Activated CD4-positive, alpha-beta T cell treated with anti-CD3 and anti-CD28 coated beads, Interleukin-2, amount 10 ng/mL, durations not matched to agents 7 days and 5 days (primary cell): Measurements from ENCODE around the gene SURF2. TPM values are rescaled to one million over a fixed set of nuclear protein-coding genes. Genes with fewer than 3 reads are reported as not detected.
A peak's percentile ranks its signal among the peaks of the same experiment; 100 is the strongest.
"Not testable (repeated sequence)": the region's sequence is repeated elsewhere in the genome, so short reads cannot be mapped to it uniquely, and the experiment has no call there.

Experiments used
- CTCF ChIA-PET: fragments of 350-600 bp; sonication (Branson Sonifier 250); formaldehyde crosslinking; loops from one replicate; lab custom pipeline; 2021; ENCODE audit warnings: antibody characterized with exemption; lab: Charles Lee
- POLR2A ChIA-PET: fragments of 350-600 bp; sonication (Branson Sonifier 250); formaldehyde crosslinking; loops from one replicate; lab custom pipeline; 2021; ENCODE audit warnings: antibody characterized with exemption; lab: Charles Lee
- DNase-seq: peaks from one replicate; pipeline ENCODE4 v3.0.0-alpha.2; 2020
- H3K27ac Mint-ChIP-seq: one replicate; pipeline ENCODE4 v1.8.0; 2021; ENCODE audit warnings: mild to moderate bottlenecking, moderate library complexity, mixed read lengths
- H3K27me3 Mint-ChIP-seq: one replicate; pipeline ENCODE4 v1.8.0; 2021; ENCODE audit warnings: mixed read lengths
- H3K36me3 Mint-ChIP-seq: one replicate; pipeline ENCODE4 v1.8.0; 2021; ENCODE audit warnings: low read depth, mixed read lengths
- H3K4me1 Mint-ChIP-seq: one replicate; pipeline ENCODE4 v1.8.0; 2021; ENCODE audit warnings: mixed read lengths
- H3K4me3 Mint-ChIP-seq: one replicate; pipeline ENCODE4 v1.8.0; 2021; ENCODE audit warnings: mild to moderate bottlenecking, moderate library complexity, mixed read lengths
- H3K9me3 Mint-ChIP-seq: one replicate; pipeline ENCODE4 v1.8.0; 2021; ENCODE audit warnings: mixed read lengths
- total RNA-seq, 2 experiments: library from RNA; stranded (reverse); gene quantifications; one replicate each; pipeline ENCODE4 v1.2.3, GENCODE V29; 2021

The SURF2 gene
- total RNA-seq, 2 experiments from 2014 or later = 14.8 to 16.0 TPM

- H3K27me3 Mint-ChIP-seq, H3K4me3 Mint-ChIP-seq, H3K9me3 Mint-ChIP-seq, POLR2A ChIA-PET, H3K27ac Mint-ChIP-seq: not testable (repeated sequence)
- peak; percentile 4 for DNase-seq
- CTCF ChIA-PET = interaction anchor here (0.8 to 2.0 kb wide), 4 partner anchors 9 to 143 kb away, joined by 3 to 9 read pairs (median 3); no protein-coding TSS in a partner anchor
- peaks cover 30% of the 10 kb centered on the region for H3K36me3 Mint-ChIP-seq
- peaks cover 12% of the 10 kb centered on the region for H3K4me1 Mint-ChIP-seq
Measured at GRCh38 chr9:133329306-133330156, 26.8 kb upstream of the SURF2 start.

DNA sequence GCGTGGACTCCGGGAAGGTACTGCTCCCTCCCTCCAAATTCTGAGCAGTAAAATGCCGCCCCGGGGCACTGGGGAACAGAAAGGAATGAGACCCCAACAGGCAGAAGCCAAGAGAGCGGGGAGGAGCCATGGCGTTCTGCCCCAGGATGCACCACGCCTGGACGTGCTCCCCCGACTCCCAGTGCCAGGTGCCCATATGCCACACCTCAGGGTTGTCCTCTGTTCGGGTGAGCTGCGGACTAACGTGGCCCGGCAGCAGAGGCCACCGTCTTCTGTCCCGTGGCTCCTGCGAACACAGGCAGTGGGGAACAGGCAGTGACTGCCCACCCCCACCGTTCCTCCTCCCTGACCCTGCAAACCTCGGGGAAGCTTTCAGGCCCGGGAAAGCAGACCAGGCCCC lies 25.1 kb upstream of the SURF2 start:
- Mint-ChIP-seq H3K27ac (no peak overlapping the region), H3K4me1 (peaks cover 25% of the 10 kb centered on the region), H3K4me3 (no peak overlapping the region), H3K9me3 (no peaks in the 10 kb centered on the region), H3K36me3 (peaks cover 37% of the 10 kb centered on the region), H3K27me3 (no peaks in the 10 kb centered on the region)
- ChIA-PET CTCF (interaction anchor here (1.1 to 2.0 kb wide), 3 partner anchors 11 to 145 kb away, joined by 3 to 9 read pairs (median 6); no protein-coding TSS in a partner anchor), POLR2A (no interaction called here)
- DNase-seq = peak; percentile 3

GRCh38 chr9:133331641-133332380 lies 24.5 kb upstream of the SURF2 start:
- POLR2A ChIA-PET = interaction anchor here (0.6 to 0.8 kb wide), 2 partner anchors 16 to 180 kb away, joined by 3 to 4 read pairs; partner anchors contain the start of genes MED22 and RPL7A
- Mint-ChIP-seq H3K9me3 (no peaks in the 10 kb centered on the region), H3K36me3 (peaks cover 38% of the 10 kb centered on the region), H3K4me1 (peaks cover 31% of the 10 kb centered on the region), H3K27ac (no peak overlapping the region), H3K4me3 (no peak overlapping the region), H3K27me3 (no peaks in the 10 kb centered on the region)
- CTCF ChIA-PET = interaction anchor here (0.9 to 1.3 kb wide), 2 partner anchors 10 to 143 kb away, joined by 3 to 4 read pairs; no protein-coding TSS in a partner anchor
- DNase-seq = peak; percentile 5

DNA sequence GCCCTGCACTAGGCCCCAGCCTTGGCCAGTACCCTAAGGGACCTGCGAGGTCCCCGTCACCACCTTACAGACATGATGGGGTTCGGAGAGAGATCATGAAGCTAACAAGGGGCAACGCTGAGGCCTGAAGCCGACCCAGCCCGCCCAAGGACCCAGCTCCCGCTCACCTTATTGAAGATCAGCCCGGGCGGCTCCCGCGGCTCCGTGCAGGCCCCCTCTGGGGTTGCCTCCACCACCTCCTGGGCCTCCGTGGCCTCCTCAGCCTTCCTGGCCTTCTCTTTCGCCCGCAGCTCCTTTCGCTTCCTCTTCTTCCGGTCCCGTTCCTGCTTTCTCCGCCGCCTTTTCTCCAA lies 24.0 kb upstream of the SURF2 start:
- H3K27me3 Mint-ChIP-seq = no peaks in the 10 kb centered on the region
- CTCF ChIA-PET = interaction anchor here (0.9 to 1.3 kb wide), 2 partner anchors 9 to 144 kb away, joined by 3 to 4 read pairs; no protein-coding TSS in a partner anchor
- H3K9me3 Mint-ChIP-seq = no peaks in the 10 kb centered on the region
- POLR2A ChIA-PET = interaction anchor here (0.8 kb wide), 1 partner anchor 16 kb away, joined by 3 read pairs; the partner anchor contains the start of genes MED22 and RPL7A
- peaks cover 35% of the 10 kb centered on the region for H3K4me1 Mint-ChIP-seq
- peak; percentile 3 for DNase-seq
- no peak overlapping the region for H3K4me3 Mint-ChIP-seq
- peaks cover 38% of the 10 kb centered on the region for H3K36me3 Mint-ChIP-seq
- no peak overlapping the region for H3K27ac Mint-ChIP-seq

- ChIA-PET CTCF (interaction anchor here (1.3 kb wide), 1 partner anchor 9 kb away, joined by 3 read pairs; no protein-coding TSS in a partner anchor), POLR2A (no interaction called here)
- Mint-ChIP-seq H3K27ac (no peak overlapping the region), H3K36me3 (peaks cover 41% of the 10 kb centered on the region), H3K4me3 (no peak overlapping the region), H3K27me3 (no peaks in the 10 kb centered on the region), H3K4me1 (peaks cover 38% of the 10 kb centered on the region), H3K9me3 (no peaks in the 10 kb centered on the region)
- no peak for DNase-seq
Measured at GRCh38 chr9:133333011-133333410, 23.3 kb upstream of the SURF2 start.

DNA sequence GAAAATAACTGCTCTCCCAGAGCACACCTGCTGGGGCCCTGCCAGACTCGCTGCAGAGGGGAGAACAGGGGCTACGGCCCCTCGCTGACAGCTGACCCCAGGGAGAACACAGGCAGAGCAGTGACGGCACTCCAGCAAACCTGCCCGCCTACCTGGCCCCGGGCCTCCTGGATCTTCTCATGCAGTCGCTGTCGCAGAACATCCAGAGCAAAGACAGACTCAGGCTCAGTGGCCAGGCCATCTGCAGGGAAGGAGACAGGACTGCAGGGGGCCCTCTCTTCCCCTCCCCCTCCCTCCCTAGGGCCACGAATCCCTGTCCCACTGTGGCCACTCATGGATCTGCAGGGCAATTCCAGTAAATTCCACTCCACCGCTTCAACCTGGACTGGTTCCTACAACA lies 22.8 kb upstream of the SURF2 start:
- H3K27me3 Mint-ChIP-seq = no peaks in the 10 kb centered on the region

GRCh38 chr9:133334161-133334560 lies 22.2 kb upstream of the SURF2 start:
- ChIA-PET POLR2A (interaction anchor here (0.7 kb wide), 1 partner anchor 43 kb away, joined by 5 read pairs; no protein-coding TSS in a partner anchor), CTCF (interaction anchor here (1.0 to 1.5 kb wide), 2 partner anchors 47 to 147 kb away, joined by 3 to 4 read pairs; no protein-coding TSS in a partner anchor)
- Mint-ChIP-seq H3K27me3 (no peaks in the 10 kb centered on the region), H3K9me3 (no peaks in the 10 kb centered on the region), H3K27ac (no peak overlapping the region), H3K4me3 (peak overlapping the region; percentile 93), H3K36me3 (peaks cover 45% of the 10 kb centered on the region), H3K4me1 (peaks cover 39% of the 10 kb centered on the region)
- peak; percentile 5 for DNase-seq

More for the DNA sequence above, 22.8 kb upstream of the SURF2 start:
- Mint-ChIP-seq H3K4me3 (no peak overlapping the region), H3K27ac (no peak overlapping the region), H3K4me1 (peaks cover 39% of the 10 kb centered on the region), H3K9me3 (no peaks in the 10 kb centered on the region), H3K36me3 (peaks cover 41% of the 10 kb centered on the region)
- POLR2A ChIA-PET = no interaction called here
- DNase-seq = peak; percentile 5
- CTCF ChIA-PET = interaction anchor here (1.0 to 1.5 kb wide), 2 partner anchors 47 to 147 kb away, joined by 3 to 4 read pairs; no protein-coding TSS in a partner anchor

- not testable (repeated sequence) for H3K27me3 Mint-ChIP-seq, DNase-seq, H3K9me3 Mint-ChIP-seq
- Mint-ChIP-seq H3K4me1 (peaks cover 45% of the 10 kb centered on the region), H3K27ac (peak overlapping the region; percentile 94), H3K36me3 (peaks cover 47% of the 10 kb centered on the region), H3K4me3 (peak overlapping the region; percentile 93)
- CTCF ChIA-PET = interaction anchor here (0.6 to 1.5 kb wide), 6 partner anchors 46 to 381 kb away, joined by 3 to 4 read pairs (median 4); no protein-coding TSS in a partner anchor
- POLR2A ChIA-PET = interaction anchor here (0.7 kb wide), 1 partner anchor 42 kb away, joined by 5 read pairs; no protein-coding TSS in a partner anchor
Measured at GRCh38 chr9:133334888-133335287, 21.5 kb upstream of the SURF2 start.

- H3K27me3 Mint-ChIP-seq = no peaks in the 10 kb centered on the region
- no peaks in the 10 kb centered on the region for H3K9me3 Mint-ChIP-seq
- ChIA-PET POLR2A (interaction anchor here (0.6 kb wide), 1 partner anchor 152 kb away, joined by 4 read pairs; no protein-coding TSS in a partner anchor), CTCF (interaction anchor here (1.0 kb wide), 1 partner anchor 192 kb away, joined by 4 read pairs; no protein-coding TSS in a partner anchor)
- peaks cover 50% of the 10 kb centered on the region for H3K36me3 Mint-ChIP-seq
- H3K4me3 Mint-ChIP-seq = peak within 1 kb of the TSS; percentile 93
- DNase-seq = peak; percentile 93
- H3K27ac Mint-ChIP-seq = peak within 1 kb of the TSS; percentile 94
- H3K4me1 Mint-ChIP-seq = peaks cover 53% of the 10 kb centered on the region
Measured at GRCh38 chr9:133335924-133336811, 20.2 kb upstream of the SURF2 start, which contains the start of gene SURF6. Gene SURF6, minus strand, starts transcription at chr9:133336188. Its CDS starts 56 bp downstream, at chr9:133336132.

DNA sequence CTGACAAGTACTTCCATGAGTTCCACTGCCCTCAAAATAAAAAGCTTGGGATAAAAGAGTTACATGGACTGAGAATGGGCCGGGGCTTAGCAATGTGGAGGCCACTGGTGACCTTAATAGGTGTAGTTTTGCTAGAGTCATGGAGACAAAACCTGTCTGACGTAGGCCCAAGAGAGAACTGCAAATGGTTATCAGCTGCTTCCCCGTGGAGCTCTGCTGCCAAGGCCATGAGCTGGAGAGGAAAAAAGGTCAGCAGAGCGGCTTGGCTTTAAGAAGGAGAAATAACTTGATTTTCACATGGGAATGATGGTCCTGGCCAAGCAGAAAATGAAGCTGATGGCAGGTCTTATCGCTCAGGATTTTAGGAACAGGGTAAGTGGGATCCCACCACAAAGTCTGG lies 16.7 kb upstream of the SURF2 start:
- Mint-ChIP-seq H3K9me3 (no peaks in the 10 kb centered on the region), H3K27ac (peak overlapping the region; percentile 78), H3K4me3 (no peak overlapping the region), H3K36me3 (peaks cover 38% of the 10 kb centered on the region), H3K27me3 (no peaks in the 10 kb centered on the region), H3K4me1 (peaks cover 48% of the 10 kb centered on the region)
- ChIA-PET POLR2A (no interaction called here), CTCF (interaction anchor here (0.8 to 3.2 kb wide), 4 partner anchors 9 to 32 kb away, joined by 3 to 9 read pairs (median 4); partner anchors contain the start of genes MED22 and RPL7A)
- no peak for DNase-seq

- ChIA-PET CTCF (interaction anchor here (0.8 to 3.2 kb wide), 5 partner anchors 8 to 32 kb away, joined by 3 to 9 read pairs (median 4); partner anchors contain the start of genes MED22 and RPL7A), POLR2A (no interaction called here)
- no peaks in the 10 kb centered on the region for H3K27me3 Mint-ChIP-seq
- H3K27ac Mint-ChIP-seq = peak overlapping the region; percentile 78
- peaks cover 38% of the 10 kb centered on the region for H3K36me3 Mint-ChIP-seq
- no peak for DNase-seq
- no peaks in the 10 kb centered on the region for H3K9me3 Mint-ChIP-seq
- no peak overlapping the region for H3K4me3 Mint-ChIP-seq
- peaks cover 43% of the 10 kb centered on the region for H3K4me1 Mint-ChIP-seq
Measured at GRCh38 chr9:133340256-133340655, 16.1 kb upstream of the SURF2 start.
